Right kidney (tissue), 1 donor: ENCODE results near the gene STAT5B.
A peak's percentile ranks its signal among the peaks of the same experiment; 100 is the strongest.
"Not testable (repeated sequence)": the region's sequence is repeated elsewhere in the genome, so short reads cannot be mapped to it uniquely, and the experiment has no call there.

Experiments used
- DNase-seq: peaks from one replicate; pipeline ENCODE4 v3.0.0-alpha.2; 2016

Gene STAT5B

DNA sequence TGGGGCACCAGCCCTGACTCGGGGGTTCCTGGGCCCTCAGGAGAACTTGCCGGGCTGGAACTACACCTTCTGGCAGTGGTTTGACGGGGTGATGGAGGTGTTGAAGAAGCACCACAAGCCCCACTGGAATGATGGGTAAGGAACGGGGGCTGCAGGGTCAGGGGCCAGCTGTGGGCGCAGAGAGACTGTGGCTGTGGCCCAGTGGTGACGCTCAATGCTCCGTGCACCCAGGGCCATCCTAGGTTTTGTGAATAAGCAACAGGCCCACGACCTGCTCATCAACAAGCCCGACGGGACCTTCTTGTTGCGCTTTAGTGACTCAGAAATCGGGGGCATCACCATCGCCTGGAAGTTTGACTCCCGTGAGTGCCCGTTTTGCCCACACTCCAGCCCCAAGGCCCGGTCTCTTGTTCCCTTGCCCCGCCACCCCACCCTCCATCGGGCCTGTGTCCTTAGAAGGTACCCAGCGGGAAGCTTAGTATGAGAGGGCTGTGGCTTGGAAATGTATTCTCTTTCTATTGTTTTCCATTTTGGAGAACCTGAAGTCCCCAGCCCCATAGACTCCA lies 31.3 kb upstream of the STAT5B start:
- DNase-seq: no peak

DNA sequence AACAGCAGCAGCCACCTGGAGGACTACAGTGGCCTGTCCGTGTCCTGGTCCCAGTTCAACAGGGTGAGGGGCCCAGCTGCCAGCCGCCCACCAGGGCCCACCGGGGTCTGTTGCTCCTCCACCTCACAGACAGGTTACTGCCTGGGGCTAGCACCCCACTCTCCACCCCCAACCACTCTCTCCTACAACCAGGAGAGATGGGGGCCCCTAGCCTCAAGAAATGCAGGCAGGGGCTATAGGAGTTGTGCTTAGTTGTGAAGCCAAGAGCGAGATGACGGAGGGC lies 30.1 kb upstream of the STAT5B start:
- no peak for DNase-seq

DNA sequence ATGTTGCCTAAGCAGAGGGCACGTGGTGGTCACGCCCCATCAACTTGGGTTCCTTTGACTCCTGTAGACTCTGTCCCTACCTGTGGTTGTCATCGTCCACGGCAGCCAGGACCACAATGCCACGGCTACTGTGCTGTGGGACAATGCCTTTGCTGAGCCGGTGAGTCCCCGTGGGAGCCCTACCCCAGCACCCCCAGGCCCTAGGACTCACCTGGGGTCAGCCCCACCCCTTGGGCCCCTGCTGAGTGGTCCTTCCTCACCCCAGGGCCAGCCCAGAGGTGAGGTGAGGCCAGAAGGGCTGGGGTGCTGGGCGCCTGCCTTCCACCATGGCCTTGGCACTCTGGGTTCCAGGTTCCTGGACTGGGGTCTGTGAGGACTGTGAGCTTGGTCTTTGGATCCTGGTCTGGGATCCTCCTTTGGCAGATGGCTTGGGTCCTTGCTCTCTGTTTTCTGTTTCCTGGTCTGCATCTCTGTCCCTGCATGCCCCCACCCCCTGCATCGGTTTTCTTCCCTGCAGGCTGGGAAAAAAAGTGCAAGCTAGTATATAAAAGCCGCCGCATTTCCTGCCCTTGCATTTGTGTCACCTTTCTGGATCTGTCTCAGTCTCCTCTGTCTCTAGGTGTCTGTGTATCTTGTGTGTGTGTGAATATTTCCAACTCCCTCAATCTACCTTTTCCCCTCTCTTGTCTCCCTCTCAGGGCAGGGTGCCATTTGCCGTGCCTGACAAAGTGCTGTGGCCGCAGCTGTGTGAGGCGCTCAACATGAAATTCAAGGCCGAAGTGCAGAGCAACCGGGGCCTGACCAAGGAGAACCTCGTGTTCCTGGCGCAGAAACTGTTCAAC lies 29.6 kb upstream of the STAT5B start:
- no peak for DNase-seq

GRCh38 chr17:42305031-42305330 lies 28.8 kb upstream of the STAT5B start:
- not testable (repeated sequence) for DNase-seq

DNA sequence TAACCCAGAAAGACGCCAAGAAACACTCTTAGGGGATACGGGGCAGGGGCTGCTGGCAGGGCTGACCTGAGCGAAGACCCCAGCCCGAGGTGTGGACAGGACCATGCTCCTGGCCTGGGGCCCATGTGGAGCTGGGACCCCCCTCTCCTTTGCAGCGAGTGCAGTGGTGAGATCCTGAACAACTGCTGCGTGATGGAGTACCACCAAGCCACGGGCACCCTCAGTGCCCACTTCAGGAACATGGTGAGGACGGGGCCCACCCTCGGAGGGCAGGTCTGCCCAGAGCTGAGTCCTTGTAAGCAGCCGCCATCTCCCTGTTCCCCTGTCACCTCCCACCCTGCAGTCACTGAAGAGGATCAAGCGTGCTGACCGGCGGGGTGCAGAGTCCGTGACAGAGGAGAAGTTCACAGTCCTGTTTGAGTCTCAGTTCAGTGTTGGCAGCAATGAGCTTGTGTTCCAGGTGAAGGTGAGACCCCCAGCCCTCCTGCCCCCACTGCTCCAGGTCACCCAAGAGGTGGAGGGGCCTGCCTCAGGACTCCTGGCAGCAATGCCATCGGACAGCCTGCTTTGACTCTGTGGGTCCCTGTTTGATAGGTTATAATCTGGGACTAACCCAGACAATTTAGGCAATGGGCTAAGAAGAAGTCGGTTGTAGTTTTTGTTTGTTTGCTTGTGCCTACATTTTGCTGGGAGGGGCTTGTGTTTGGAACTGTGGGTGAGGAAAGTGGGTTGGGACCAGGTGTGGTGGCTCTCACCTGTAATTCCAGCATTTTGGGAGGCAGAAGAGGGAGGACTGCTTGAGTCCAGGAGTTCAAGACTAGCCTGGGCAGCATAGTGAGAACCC lies 28.2 kb upstream of the STAT5B start:
- no peak for DNase-seq

- no peak for DNase-seq
Observed at GRCh38 chr17:42303694-42304093, 27.5 kb upstream of the STAT5B start.

DNA sequence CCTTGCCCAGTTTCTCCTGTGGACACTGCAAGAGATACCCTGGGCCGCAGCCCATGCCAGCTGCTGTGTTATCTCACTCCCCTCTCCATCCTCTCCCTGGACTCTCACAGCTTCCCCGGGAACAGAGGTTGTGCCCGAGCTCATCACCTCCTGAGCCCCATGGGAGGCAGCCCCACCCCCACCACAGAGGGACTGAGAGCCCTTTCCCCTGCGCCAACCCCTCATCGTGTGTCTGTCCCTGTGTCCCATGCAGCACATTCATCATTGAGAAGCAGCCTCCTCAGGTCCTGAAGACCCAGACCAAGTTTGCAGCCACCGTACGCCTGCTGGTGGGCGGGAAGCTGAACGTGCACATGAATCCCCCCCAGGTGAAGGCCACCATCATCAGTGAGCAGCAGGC lies 24.8 kb upstream of the STAT5B start:
- no peak for DNase-seq

DNA sequence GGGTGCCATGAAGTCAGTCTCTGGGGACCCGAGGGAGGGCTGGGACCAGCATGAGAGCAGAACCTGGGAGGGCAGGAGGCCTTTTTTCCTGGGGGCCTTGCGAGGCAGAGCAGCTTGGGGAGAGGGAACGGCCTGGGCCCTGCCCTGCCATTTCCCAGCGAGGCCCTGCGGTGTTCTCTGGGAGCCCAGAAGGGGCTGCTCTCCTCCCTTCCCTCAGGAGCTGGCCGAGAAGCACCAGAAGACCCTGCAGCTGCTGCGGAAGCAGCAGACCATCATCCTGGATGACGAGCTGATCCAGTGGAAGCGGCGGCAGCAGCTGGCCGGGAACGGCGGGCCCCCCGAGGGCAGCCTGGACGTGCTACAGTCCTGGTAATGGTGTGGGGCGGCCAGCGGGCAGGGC lies 23.7 kb upstream of the STAT5B start:
- not testable (repeated sequence) for DNase-seq

DNA sequence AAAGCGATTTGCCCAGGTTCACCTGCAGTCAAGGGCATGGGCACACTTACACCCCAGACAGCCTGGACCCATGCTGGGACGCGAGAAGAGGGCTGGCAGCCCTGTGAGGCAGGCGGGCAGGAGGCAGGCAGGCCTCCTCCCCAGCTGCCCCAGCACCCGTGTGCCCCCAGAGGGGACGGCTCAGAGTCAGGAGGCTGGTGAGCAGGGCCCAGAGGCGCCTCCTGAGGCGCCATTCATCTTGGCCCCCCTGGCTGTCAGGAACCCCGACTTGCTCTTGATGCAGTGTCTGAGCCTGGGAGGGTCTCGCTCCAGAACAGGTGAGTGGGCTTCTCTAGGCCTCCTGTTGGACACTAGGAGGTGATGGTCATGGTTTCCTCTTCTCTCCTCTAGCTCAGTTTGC lies 23.2 kb upstream of the STAT5B start:
- not testable (repeated sequence) for DNase-seq

DNA sequence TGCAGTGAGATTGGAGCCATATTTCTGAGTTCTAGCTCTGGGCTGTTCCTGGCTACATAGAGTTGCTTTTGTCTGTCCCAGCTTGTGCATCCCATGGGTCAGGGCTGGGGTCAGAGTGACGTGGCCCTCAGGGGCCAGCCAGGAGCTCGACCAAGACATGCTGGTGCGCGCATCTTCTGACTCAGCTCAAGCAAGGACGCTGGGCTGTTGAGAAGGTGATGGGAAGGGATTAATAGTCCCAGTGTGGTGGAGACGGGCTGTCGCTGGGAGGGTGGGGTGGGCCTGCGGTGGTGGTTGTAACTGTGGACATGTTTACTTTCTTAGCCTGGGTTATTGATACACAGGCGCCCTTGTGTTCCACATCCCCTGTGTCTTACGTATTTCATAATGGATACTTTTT lies 21.6 kb upstream of the STAT5B start:
- DNase-seq: not testable (repeated sequence)

DNA sequence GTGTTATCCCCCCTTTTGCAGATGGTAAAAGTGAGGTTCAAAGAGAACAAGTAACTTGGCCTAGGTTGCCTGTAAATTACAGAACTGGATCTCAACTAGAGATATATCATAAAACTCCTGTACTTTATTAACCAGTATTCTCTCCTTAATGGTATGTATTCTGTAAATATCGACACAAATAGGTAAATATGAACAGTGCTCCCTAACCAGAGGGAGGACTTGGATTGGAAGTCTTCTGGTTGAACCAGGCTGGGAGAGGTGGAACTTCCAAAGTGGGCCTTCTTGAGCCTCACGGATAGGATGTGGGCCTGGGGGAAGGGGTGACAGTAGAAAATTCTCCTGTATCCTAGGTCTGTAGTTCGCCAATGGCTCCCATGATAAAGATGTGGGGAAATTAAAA lies 19.8 kb upstream of the STAT5B start:
- no peak for DNase-seq

DNA sequence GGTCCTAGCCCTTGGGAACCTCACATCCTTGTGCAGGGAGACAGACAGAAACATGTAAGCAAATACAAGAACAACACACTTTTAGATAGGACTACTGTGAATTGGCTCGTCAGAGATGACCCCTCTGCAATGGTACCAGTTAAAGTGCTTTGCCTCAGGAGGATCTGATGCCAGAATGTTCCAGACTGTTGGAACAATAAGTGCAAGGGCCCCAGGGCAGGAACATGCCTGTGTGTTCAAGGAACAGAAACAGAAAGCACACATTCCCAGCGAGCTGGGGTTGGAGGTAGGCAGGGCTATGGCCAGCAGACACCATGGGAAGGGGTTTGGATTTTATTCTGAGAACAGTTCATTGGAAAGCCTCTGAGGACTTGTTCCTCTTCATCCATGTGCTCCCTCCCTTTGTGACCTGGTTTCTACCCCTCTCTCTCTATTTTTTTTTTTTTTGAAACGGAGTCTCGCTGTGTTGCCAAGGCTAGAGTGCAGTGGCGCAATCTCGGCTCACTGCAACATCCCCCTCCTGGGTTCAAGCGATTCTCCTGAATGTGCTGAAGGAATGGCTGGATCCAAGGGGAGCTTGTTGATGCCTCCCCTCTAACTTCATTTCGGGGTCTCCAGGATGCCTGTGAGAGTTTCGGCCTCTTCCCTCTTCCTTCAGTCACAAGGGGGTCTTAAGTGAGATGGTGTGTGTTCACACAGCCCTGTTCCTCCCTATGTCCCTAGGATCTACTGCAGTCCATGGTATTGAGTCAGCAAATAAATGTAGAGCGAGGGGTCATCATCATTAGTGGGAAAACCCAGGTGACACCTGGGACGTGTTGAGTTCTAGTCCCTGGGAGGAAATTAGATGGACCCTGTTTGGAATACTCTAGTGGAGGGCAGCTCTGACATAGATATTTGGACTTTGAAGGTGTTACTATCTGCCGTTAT lies 18.5 kb upstream of the STAT5B start:
- no peak for DNase-seq

DNA sequence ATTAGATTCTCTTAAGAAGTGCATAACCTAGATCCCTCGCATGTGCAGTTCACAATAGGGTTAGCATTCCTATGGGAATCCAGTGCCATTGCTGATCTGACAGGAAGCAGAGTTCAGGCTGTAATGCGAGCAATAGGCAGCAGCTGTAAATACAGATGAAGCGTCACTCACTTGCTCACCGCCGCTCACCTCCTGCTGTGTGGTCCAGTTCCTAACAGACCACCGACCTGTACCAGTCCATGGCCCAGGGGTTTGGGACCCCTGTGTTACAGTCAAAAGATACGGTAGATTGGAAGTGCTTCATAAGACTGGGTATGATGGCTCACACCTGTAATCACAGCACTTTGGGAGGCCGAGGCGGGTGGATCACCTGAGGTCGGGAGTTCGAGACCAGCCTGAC lies 14.9 kb upstream of the STAT5B start:
- no peak for DNase-seq

DNA sequence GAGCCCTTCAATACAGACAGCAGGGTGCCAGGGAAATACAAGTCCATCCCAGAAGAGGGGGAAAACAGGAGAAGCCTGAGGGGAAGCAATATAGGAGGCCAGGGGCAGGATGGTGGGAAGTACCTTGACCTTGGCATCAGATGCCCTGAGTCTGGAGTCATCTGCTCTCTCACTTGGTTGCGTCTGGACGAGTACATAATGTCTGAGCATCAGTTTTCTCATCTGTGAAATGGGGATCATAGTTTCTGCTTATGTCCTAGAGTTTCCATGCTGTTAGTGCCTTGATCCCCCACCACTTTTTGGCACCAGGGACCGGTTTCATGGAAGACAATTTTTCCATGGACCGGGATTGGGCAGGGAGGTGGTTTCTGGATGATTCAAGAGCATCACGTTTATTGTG lies 14.4 kb upstream of the STAT5B start:
- DNase-seq: no peak

- DNase-seq: no peak
Observed at GRCh38 chr17:42289611-42290181, 13.5 kb upstream of the STAT5B start.

DNA sequence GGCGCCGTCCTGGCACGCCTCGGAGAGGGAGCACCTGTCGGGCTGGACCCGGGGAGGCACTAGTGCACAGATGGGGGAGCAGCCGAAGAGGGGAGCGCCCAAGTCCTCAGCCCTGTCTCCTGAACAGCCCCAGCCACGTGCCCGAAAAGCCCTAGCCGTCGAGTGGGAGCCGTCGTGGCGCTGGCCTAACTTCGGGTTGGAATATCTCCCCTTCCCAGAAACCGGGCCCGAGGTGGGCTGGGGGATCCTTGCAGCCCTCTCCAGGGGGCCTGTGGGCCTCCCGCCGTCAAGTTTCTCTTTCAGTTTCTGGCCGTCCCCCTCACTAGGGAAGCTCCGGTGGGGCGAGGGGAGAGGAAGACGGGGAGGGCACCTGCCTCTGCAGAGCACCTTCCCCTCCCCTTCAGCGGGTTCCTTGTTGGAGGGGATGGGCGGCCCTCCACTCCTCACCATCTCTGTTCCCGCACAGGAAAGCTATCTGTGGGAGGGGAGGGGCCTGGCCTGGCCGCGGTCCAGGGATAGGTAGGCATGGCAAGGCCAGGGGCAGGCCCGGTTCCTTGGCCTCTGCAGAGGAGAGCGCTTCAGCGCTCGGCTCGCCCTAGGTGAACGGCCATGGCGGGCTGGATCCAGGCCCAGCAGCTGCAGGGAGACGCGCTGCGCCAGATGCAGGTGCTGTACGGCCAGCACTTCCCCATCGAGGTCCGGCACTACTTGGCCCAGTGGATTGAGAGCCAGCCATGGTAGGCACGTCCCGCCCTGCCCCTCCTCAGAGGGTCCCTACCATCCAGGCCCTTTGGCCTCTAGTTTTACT lies 12.8 kb upstream of the STAT5B start:
- peak; percentile 44 for DNase-seq

DNA sequence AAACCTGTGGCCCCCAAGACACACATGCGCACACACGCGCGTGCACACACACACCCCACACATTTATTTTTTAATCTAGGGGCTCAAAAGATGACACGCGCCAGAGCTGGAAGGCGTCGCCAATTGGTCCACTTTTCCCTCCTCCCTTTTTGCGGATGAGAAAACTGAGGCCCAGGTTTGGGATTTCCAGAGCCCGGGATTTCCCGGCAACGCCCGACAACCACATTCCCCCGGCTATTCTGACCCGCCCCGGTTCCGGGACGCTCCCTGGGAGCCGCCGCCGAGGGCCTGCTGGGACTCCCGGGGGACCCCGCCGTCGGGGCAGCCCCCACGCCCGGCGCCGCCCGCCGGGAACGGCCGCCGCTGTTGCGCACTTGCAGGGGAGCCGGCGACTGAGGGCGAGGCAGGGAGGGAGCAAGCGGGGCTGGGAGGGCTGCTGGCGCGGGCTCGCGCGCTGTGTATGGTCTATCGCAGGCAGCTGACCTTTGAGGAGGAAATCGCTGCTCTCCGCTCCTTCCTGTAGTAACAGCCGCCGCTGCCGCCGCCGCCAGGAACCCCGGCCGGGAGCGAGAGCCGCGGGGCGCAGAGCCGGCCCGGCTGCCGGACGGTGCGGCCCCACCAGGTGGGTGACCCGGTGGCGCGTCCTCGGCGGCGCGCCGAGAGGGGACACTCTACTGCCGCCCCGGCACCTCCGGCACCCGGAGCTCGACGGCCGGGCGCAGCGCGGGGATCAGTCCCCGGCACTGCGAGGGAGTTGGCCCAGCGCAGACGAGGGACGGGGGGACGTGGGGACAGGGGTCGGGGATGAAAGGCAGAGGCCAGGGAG lies 12.0 kb upstream of the STAT5B start, which contains the start of gene STAT5A:
Gene STAT5A, plus strand, starts transcription at position 522 of the 826 bp plus-strand sequence. CDS start 914 bp downstream, outside the sequence.
- peak; percentile 67 for DNase-seq

GRCh38 chr17:42287305-42287976 lies 11.2 kb upstream of the STAT5B start:
- peak; percentile 38 for DNase-seq

GRCh38 chr17:42286411-42287221 lies 10.4 kb upstream of the STAT5B start:
- DNase-seq: no peak
